GM23338 (cell line): ENCODE results near the gene ADAM30.

ENCODE experiments used
- CREB1 ChIP-seq: fragments of 250-450 bp; sonication (Bioruptor Pico); IDR thresholded peaks from 2 replicates; pipeline ENCODE4 v1.5.0; 2020; ENCODE audit warnings: low read depth, mild to moderate bottlenecking, moderate library complexity
- CTCF ChIP-seq, 2 experiments: fragments of 200-600 bp in 1 of 2; sonication (generic) in 1 of 2; conservative IDR thresholded peaks; 2 replicates each; pipeline versions ENCODE4 v1.5.1 to v1.6.1; 2016 to 2017; ENCODE audit warnings: antibody characterized with exemption in 2 of 2, low read depth in 2 of 2, mild to moderate bottlenecking in 2 of 2, moderate library complexity in 1 of 2
- EZH2 ChIP-seq: fragments of 200-600 bp; sonication (generic); IDR thresholded peaks from one replicate; pipeline ENCODE4 v1.8.0; 2017; ENCODE audit warnings: antibody characterized with exemption, mild to moderate bottlenecking, low read depth; ENCODE audit not compliant: unreplicated experiment
- EZH2phosphoT487 ChIP-seq: fragments of 200-600 bp; sonication (generic); IDR thresholded peaks from one replicate; pipeline ENCODE4 v1.8.1; 2018; ENCODE audit warnings: antibody characterized with exemption; ENCODE audit not compliant: unreplicated experiment
- JUNB ChIP-seq: IDR thresholded peaks from one replicate; pipeline ENCODE4 v1.6.1; 2016; ENCODE audit warnings: antibody characterized with exemption; ENCODE audit not compliant: unreplicated experiment
- NANOG ChIP-seq: IDR thresholded peaks from 2 replicates; pipeline ENCODE4 v1.6.1; 2016; ENCODE audit warnings: antibody characterized with exemption, borderline replicate concordance
- POLR2AphosphoS5 ChIP-seq: IDR thresholded peaks from 2 replicates; pipeline ENCODE4 v1.6.1; 2016; ENCODE audit warnings: antibody characterized with exemption, low read depth
- TF ChIP-seq, protein P1 (sequence below): IDR thresholded peaks from one replicate; pipeline ENCODE4 v1.6.1; 2018; ENCODE audit warnings: antibody characterized with exemption; ENCODE audit not compliant: unreplicated experiment
- TF ChIP-seq, protein P2 (sequence below): fragments of 250-450 bp; sonication (Bioruptor Pico); IDR thresholded peaks from 2 replicates; pipeline ENCODE4 v1.5.0; 2020; ENCODE audit warnings: mild to moderate bottlenecking, moderate library complexity

- TF ChIP-seq CTCF (conservative IDR thresholded peaks at IDR 0.05; ENCODE audit: low read depth in 2 of 2) (no peak), EZH2 (no peak), POLR2AphosphoS5 (no peak), NANOG (no peak), EZH2phosphoT487 (no peak), CREB1 (CRISPR knock-in tag) (no peak), JUNB (no peak)
- TF ChIP-seq, protein P1, sequence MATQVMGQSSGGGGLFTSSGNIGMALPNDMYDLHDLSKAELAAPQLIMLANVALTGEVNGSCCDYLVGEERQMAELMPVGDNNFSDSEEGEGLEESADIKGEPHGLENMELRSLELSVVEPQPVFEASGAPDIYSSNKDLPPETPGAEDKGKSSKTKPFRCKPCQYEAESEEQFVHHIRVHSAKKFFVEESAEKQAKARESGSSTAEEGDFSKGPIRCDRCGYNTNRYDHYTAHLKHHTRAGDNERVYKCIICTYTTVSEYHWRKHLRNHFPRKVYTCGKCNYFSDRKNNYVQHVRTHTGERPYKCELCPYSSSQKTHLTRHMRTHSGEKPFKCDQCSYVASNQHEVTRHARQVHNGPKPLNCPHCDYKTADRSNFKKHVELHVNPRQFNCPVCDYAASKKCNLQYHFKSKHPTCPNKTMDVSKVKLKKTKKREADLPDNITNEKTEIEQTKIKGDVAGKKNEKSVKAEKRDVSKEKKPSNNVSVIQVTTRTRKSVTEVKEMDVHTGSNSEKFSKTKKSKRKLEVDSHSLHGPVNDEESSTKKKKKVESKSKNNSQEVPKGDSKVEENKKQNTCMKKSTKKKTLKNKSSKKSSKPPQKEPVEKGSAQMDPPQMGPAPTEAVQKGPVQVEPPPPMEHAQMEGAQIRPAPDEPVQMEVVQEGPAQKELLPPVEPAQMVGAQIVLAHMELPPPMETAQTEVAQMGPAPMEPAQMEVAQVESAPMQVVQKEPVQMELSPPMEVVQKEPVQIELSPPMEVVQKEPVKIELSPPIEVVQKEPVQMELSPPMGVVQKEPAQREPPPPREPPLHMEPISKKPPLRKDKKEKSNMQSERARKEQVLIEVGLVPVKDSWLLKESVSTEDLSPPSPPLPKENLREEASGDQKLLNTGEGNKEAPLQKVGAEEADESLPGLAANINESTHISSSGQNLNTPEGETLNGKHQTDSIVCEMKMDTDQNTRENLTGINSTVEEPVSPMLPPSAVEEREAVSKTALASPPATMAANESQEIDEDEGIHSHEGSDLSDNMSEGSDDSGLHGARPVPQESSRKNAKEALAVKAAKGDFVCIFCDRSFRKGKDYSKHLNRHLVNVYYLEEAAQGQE, result no peak
- TF ChIP-seq, protein P2, sequence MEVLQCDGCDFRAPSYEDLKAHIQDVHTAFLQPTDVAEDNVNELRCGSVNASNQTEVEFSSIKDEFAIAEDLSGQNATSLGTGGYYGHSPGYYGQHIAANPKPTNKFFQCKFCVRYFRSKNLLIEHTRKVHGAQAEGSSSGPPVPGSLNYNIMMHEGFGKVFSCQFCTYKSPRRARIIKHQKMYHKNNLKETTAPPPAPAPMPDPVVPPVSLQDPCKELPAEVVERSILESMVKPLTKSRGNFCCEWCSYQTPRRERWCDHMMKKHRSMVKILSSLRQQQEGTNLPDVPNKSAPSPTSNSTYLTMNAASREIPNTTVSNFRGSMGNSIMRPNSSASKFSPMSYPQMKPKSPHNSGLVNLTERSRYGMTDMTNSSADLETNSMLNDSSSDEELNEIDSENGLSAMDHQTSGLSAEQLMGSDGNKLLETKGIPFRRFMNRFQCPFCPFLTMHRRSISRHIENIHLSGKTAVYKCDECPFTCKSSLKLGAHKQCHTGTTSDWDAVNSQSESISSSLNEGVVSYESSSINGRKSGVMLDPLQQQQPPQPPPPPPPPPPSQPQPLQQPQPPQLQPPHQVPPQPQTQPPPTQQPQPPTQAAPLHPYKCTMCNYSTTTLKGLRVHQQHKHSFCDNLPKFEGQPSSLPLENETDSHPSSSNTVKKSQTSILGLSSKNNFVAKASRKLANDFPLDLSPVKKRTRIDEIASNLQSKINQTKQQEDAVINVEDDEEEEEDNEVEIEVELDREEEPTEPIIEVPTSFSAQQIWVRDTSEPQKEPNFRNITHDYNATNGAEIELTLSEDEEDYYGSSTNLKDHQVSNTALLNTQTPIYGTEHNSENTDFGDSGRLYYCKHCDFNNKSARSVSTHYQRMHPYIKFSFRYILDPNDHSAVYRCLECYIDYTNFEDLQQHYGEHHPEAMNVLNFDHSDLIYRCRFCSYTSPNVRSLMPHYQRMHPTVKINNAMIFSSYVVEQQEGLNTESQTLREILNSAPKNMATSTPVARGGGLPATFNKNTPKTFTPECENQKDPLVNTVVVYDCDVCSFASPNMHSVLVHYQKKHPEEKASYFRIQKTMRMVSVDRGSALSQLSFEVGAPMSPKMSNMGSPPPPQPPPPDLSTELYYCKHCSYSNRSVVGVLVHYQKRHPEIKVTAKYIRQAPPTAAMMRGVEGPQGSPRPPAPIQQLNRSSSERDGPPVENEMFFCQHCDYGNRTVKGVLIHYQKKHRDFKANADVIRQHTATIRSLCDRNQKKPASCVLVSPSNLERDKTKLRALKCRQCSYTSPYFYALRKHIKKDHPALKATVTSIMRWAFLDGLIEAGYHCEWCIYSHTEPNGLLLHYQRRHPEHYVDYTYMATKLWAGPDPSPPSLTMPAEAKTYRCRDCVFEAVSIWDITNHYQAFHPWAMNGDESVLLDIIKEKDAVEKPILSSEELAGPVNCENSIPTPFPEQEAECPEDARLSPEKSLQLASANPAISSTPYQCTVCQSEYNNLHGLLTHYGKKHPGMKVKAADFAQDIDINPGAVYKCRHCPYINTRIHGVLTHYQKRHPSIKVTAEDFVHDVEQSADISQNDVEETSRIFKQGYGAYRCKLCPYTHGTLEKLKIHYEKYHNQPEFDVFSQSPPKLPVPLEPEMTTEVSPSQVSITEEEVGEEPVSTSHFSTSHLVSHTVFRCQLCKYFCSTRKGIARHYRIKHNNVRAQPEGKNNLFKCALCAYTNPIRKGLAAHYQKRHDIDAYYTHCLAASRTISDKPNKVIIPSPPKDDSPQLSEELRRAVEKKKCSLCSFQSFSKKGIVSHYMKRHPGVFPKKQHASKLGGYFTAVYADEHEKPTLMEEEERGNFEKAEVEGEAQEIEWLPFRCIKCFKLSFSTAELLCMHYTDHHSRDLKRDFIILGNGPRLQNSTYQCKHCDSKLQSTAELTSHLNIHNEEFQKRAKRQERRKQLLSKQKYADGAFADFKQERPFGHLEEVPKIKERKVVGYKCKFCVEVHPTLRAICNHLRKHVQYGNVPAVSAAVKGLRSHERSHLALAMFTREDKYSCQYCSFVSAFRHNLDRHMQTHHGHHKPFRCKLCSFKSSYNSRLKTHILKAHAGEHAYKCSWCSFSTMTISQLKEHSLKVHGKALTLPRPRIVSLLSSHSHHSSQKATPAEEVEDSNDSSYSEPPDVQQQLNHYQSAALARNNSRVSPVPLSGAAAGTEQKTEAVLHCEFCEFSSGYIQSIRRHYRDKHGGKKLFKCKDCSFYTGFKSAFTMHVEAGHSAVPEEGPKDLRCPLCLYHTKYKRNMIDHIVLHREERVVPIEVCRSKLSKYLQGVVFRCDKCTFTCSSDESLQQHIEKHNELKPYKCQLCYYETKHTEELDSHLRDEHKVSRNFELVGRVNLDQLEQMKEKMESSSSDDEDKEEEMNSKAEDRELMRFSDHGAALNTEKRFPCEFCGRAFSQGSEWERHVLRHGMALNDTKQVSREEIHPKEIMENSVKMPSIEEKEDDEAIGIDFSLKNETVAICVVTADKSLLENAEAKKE, result no peak
Observed at GRCh38 chr1:119933397-119933796, 37.1 kb upstream of the ADAM30 start.
